ENCODE results near the gene PLPPR5.

Gene PLPPR5

GRCh38 chr1:98963064-98963758 is 41.5 kb downstream of the PLPPR5 start:
- H3K27me3 ChIP-seq (ENCODE audit: low read depth, low read length) = no peaks in the 10 kb centered on the region
- H3K36me3 ChIP-seq (replicated peaks; ENCODE audit: low read depth, low read length) = no peaks in the 10 kb centered on the region
- H3K4me2 ChIP-seq (ENCODE audit: low read length) = no peak overlapping the region
- H3K27ac ChIP-seq (ENCODE audit: low read length) = no peak overlapping the region
- no peak overlapping the region for H2AFZ ChIP-seq (ENCODE audit: low read depth, low read length)
- TF ChIP-seq EZH2phosphoT487 (IDR thresholded peaks at IDR 0.05; ENCODE audit: low read depth) = no peak
- no peak overlapping the region for H3K9ac ChIP-seq (ENCODE audit: low read length)
- no peaks in the 10 kb centered on the region for H3K9me3 ChIP-seq (ENCODE audit: insufficient read depth, low read length)
- no peaks in the 10 kb centered on the region for H4K20me1 ChIP-seq (ENCODE audit: insufficient read depth, low read length)
- no peak overlapping the region for H3K4me3 ChIP-seq (ENCODE audit: low read length)
- H3K4me1 ChIP-seq (ENCODE audit: low read length) = no peaks in the 10 kb centered on the region
- H3K79me2 ChIP-seq (ENCODE audit: low read length) = no peaks in the 10 kb centered on the region

GRCh38 chr1:98962156-98962555 is 42.5 kb downstream of the PLPPR5 start:
- H3K4me2 ChIP-seq (ENCODE audit: low read length) = no peak overlapping the region

GRCh38 chr1:98949621-98950020 is 55.0 kb downstream of the PLPPR5 start:
- no peak for TF ChIP-seq CTCF (IDR thresholded peaks at IDR 0.05; ENCODE audit: low read depth, low read length)
- no peak for TF ChIP-seq EZH2phosphoT487 (IDR thresholded peaks at IDR 0.05; ENCODE audit: low read depth)
- Histone ChIP-seq H3K9ac (ENCODE audit: low read length) (no peak overlapping the region), H4K20me1 (ENCODE audit: insufficient read depth, low read length) (no peaks in the 10 kb centered on the region), H3K27me3 (ENCODE audit: low read depth, low read length) (no peaks in the 10 kb centered on the region), H3K9me3 (ENCODE audit: insufficient read depth, low read length) (no peaks in the 10 kb centered on the region), H3K4me1 (ENCODE audit: low read length) (no peaks in the 10 kb centered on the region), H3K36me3 (replicated peaks; ENCODE audit: low read depth, low read length) (no peaks in the 10 kb centered on the region), H3K4me2 (ENCODE audit: low read length) (no peak overlapping the region), H3K27ac (ENCODE audit: low read length) (no peak overlapping the region), H2AFZ (ENCODE audit: low read depth, low read length) (no peak overlapping the region), H3K79me2 (ENCODE audit: low read length) (no peaks in the 10 kb centered on the region), H3K4me3 (ENCODE audit: low read length) (no peak overlapping the region)

More at GRCh38 chr1:98962156-98962555, 42.5 kb downstream of the PLPPR5 start:
- H2AFZ ChIP-seq (ENCODE audit: low read depth, low read length) = no peak overlapping the region
- no peak overlapping the region for H3K4me3 ChIP-seq (ENCODE audit: low read length)
- no peak overlapping the region for H3K27ac ChIP-seq (ENCODE audit: low read length)
- H3K9me3 ChIP-seq (ENCODE audit: insufficient read depth, low read length) = no peaks in the 10 kb centered on the region
- H3K4me1 ChIP-seq (ENCODE audit: low read length) = no peaks in the 10 kb centered on the region
- no peaks in the 10 kb centered on the region for H3K27me3 ChIP-seq (ENCODE audit: low read depth, low read length)
- H3K79me2 ChIP-seq (ENCODE audit: low read length) = no peaks in the 10 kb centered on the region
- no peak overlapping the region for H3K9ac ChIP-seq (ENCODE audit: low read length)
- H3K36me3 ChIP-seq (replicated peaks; ENCODE audit: low read depth, low read length) = no peaks in the 10 kb centered on the region
- H4K20me1 ChIP-seq (ENCODE audit: insufficient read depth, low read length) = no peaks in the 10 kb centered on the region
- TF ChIP-seq CTCF (IDR thresholded peaks at IDR 0.05; ENCODE audit: low read depth, low read length) (no peak), EZH2phosphoT487 (IDR thresholded peaks at IDR 0.05; ENCODE audit: low read depth) (no peak)

GRCh38 chr1:98949166-98949565 is 55.5 kb downstream of the PLPPR5 start:
- Histone ChIP-seq H3K36me3 (replicated peaks; ENCODE audit: low read depth, low read length) (no peaks in the 10 kb centered on the region), H3K79me2 (ENCODE audit: low read length) (no peaks in the 10 kb centered on the region), H3K4me3 (ENCODE audit: low read length) (no peak overlapping the region), H3K27ac (ENCODE audit: low read length) (no peak overlapping the region), H2AFZ (ENCODE audit: low read depth, low read length) (no peak overlapping the region), H3K9me3 (ENCODE audit: insufficient read depth, low read length) (no peaks in the 10 kb centered on the region), H3K4me1 (ENCODE audit: low read length) (no peaks in the 10 kb centered on the region), H3K9ac (ENCODE audit: low read length) (no peak overlapping the region), H3K27me3 (ENCODE audit: low read depth, low read length) (no peaks in the 10 kb centered on the region), H4K20me1 (ENCODE audit: insufficient read depth, low read length) (no peaks in the 10 kb centered on the region), H3K4me2 (ENCODE audit: low read length) (no peak overlapping the region)
- TF ChIP-seq CTCF (IDR thresholded peaks at IDR 0.05; ENCODE audit: low read depth, low read length) = no peak
- no peak for TF ChIP-seq EZH2phosphoT487 (IDR thresholded peaks at IDR 0.05; ENCODE audit: low read depth)
